Measurements from ENCODE around the gene TOMT. TPM values are rescaled to one million over a fixed set of nuclear protein-coding genes. Genes with fewer than 3 reads are reported as not detected.

The TOMT gene
- total RNA-seq: 0.10 TPM in 1 of 2 replicates, not detected in the other

GRCh38 chr11:72105888-72106287 lies at the start of gene TOMT:
Gene TOMT (plus strand): TSS chr11:72105924. CDS start chr11:72105952, 28 bp downstream.

GRCh38 chr11:72080326-72081183 lies 25.2 kb upstream of the TOMT start, which contains the start of the genes LRRC51 and NUMA1:
Gene LRRC51 (plus strand): TSS chr11:72080850. CDS start chr11:72089084, 8,234 bp downstream.
Gene NUMA1 (minus strand): TSS chr11:72080542. CDS start chr11:72035943, 44,599 bp downstream.

GRCh38 chr11:72102946-72103753 lies 2.6 kb upstream of the TOMT start, which contains the start of gene LAMTOR1:
Gene LAMTOR1 (minus strand): TSS chr11:72103297. CDS start chr11:72103224, 73 bp downstream.

GRCh38 chr11:72112143-72112977 lies 6.6 kb downstream of the TOMT start, which contains the start of gene ANAPC15:
Gene ANAPC15 (minus strand): TSS chr11:72112695. CDS start chr11:72111276, 1,419 bp downstream.

GRCh38 chr11:72135473-72135872 lies 29.7 kb downstream of the TOMT start, which contains the start of gene FOLR3:
Gene FOLR3 (plus strand): TSS chr11:72135725. CDS start chr11:72135953, 228 bp downstream.

Small RNA genes within 50 kb of the gene (small RNA-seq; reads per million reads assigned to genes)
- not detected for gene MIR3165

Other genes starting within 250 kb of the TOMT start
- gene DEFB131B, start 227.5 kb upstream of the TOMT start, total RNA-seq: not detected in 2 replicates
- gene XNDC1N, start 177.3 kb upstream of the TOMT start, total RNA-seq: 8.1 and 10.5 TPM in 2 replicates
- 52.7 and 66.3 TPM in 2 replicates for gene RNF121, start 176.9 kb upstream of the TOMT start, total RNA-seq
- 5.4 and 9.1 TPM in 2 replicates for gene IL18BP, start 107.0 kb upstream of the TOMT start, total RNA-seq
- gene NUMA1, start 25.4 kb upstream of the TOMT start, total RNA-seq: 168 and 194 TPM in 2 replicates
- gene LRRC51, start 25.1 kb upstream of the TOMT start, total RNA-seq: 2.9 and 6.2 TPM in 2 replicates
- gene LAMTOR1, start 2.6 kb upstream of the TOMT start, total RNA-seq: 116 and 118 TPM in 2 replicates
- 25.8 and 28.3 TPM in 2 replicates for gene ANAPC15, start 6.8 kb downstream of the TOMT start, total RNA-seq
- not detected in 2 replicates for gene FOLR3, start 29.8 kb downstream of the TOMT start, total RNA-seq
- gene FOLR1, start 86.2 kb downstream of the TOMT start, total RNA-seq: not detected in 2 replicates
- gene FOLR2, start 110.9 kb downstream of the TOMT start, total RNA-seq: not detected in 2 replicates
- 67.0 and 80.4 TPM in 2 replicates for gene INPPL1, start 118.8 kb downstream of the TOMT start, total RNA-seq
- gene PHOX2A, start 138.3 kb downstream of the TOMT start, total RNA-seq: not detected in 2 replicates

All from vein endothelial cell (primary cell).